Tibial artery (tissue), 4 donors: ENCODE results near the gene STAT3.
A peak's percentile ranks its signal among the peaks of the same experiment; 100 is the strongest.
"Not testable (repeated sequence)": the region's sequence is repeated elsewhere in the genome, so short reads cannot be mapped to it uniquely, and the experiment has no call there.

Experiments used
- DNase-seq, 2 donors: peaks; one replicate each; pipeline ENCODE4 v3.0.0-alpha.2; 2019
- H3K27ac ChIP-seq, 2 donors: fragments of 200-600 bp; sonication (generic) in 1 of 2; 1 replicate in 1 of 2; 2 replicates in 1 of 2; pipeline ENCODE4 v1.5.1; 2018 to 2019; ENCODE audit warnings: mild to moderate bottlenecking in 1 of 2
- H3K27me3 ChIP-seq, 2 donors: fragments of 200-600 bp; sonication (generic) in 1 of 2; one replicate each; pipeline versions ENCODE4 v1.5.1 to v1.6.0; 2016 to 2019
- H3K36me3 ChIP-seq, 3 donors: fragments of 200-600 bp; sonication (generic) in 2 of 3; one replicate each; pipeline ENCODE4 v1.5.1; 2016 to 2019; ENCODE audit warnings: mild to moderate bottlenecking in 2 of 3
- H3K4me1 ChIP-seq, 4 donors: fragments of 200-600 bp; sonication (generic) in 2 of 4; 1 replicate in 3 of 4; 2 replicates in 1 of 4; pipeline ENCODE4 v1.5.1; 2016 to 2019
- H3K4me3 ChIP-seq, 2 donors: fragments of 200-600 bp; sonication (generic) in 1 of 2; 1 replicate in 1 of 2; 2 replicates in 1 of 2; pipeline ENCODE4 v1.5.1; 2018 to 2019; ENCODE audit warnings: mild to moderate bottlenecking in 2 of 2
- H3K9me3 ChIP-seq, 3 donors: fragments of 200-600 bp; sonication (generic) in 1 of 3; one replicate each; pipeline ENCODE4 v1.5.1; 2016 to 2019
- intact Hi-C: fragments of 100-400 bp; cut with DNase I; formaldehyde crosslinking; loops from one replicate; pipeline ENCODE4 v1.15.0; 2023; ENCODE audit warnings: low total_unique reads
- TF ChIP-seq, protein P1 (sequence below), 2 experiments: fragments of 200-600 bp in 1 of 2; fragments of 450-650 bp in 1 of 2; IDR thresholded peaks; one replicate each; pipeline ENCODE4 v1.5.1; 2017 to 2019; ENCODE audit warnings: antibody characterized with exemption in 2 of 2, mild to moderate bottlenecking in 1 of 2, moderate library complexity in 1 of 2

The STAT3 gene

DNA sequence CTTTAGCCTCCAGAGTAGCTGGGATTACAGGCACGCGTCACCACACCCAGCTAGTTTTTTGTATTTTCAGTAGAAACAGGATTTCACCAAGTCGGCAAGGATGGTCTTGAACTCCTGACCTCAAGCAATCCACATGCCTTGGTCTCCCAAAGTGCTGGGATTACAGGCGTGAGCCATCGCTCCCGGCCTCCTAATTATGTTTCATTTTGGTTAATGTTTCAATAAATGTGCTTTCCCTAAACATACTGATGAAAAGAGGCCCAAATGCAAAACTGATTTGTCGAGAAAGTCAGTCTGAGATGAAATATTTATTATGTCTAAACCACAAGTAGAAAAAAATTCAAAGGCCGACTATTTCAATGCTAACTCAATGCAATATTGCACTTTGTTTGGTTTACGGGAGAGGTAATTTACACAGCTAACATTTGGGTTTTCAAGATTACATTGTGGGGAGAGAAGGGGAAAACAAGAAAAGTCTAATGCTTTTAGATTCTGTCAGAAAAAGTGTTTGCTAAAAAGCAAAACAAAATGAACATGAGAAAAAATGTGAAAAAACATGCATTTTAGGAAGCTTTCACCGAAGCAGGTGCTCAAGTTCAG, 9.8 kb downstream of the STAT3 start:
- Histone ChIP-seq H3K27me3 (no peaks in the 10 kb centered on the region), H3K4me3 (peak overlapping the region; percentile 31 to 33), H3K4me1 (peaks cover 0 to 97% (median 48%) of the 10 kb centered on the region in 4 donors), H3K27ac (peak overlapping the region; percentile 64 to 71), H3K36me3 (no peaks in the 10 kb centered on the region), H3K9me3 (no peaks in the 10 kb centered on the region)
- TF ChIP-seq, protein P1, sequence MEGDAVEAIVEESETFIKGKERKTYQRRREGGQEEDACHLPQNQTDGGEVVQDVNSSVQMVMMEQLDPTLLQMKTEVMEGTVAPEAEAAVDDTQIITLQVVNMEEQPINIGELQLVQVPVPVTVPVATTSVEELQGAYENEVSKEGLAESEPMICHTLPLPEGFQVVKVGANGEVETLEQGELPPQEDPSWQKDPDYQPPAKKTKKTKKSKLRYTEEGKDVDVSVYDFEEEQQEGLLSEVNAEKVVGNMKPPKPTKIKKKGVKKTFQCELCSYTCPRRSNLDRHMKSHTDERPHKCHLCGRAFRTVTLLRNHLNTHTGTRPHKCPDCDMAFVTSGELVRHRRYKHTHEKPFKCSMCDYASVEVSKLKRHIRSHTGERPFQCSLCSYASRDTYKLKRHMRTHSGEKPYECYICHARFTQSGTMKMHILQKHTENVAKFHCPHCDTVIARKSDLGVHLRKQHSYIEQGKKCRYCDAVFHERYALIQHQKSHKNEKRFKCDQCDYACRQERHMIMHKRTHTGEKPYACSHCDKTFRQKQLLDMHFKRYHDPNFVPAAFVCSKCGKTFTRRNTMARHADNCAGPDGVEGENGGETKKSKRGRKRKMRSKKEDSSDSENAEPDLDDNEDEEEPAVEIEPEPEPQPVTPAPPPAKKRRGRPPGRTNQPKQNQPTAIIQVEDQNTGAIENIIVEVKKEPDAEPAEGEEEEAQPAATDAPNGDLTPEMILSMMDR (IDR thresholded peaks at IDR 0.05) = no peak
- intact Hi-C loops = no loop called here
- DNase-seq = no peak

DNA sequence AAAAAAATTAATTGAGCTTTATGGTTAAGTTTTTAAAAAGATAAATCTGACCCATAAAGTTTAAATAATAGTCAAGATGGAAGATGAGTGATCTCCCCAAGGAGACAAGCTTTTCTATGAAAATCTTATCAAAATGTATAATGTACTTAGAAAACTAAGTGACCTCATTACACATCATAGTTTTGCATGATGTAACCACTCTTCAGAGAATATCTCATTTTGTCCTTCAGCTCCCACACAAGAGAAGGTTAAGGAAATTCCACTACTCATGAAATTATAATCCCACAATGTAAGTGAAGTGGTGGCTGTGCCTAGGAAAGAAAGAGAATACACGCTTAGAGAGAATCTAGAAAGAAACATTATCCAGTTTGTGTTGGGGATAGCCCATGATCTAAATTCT, 14.3 kb downstream of the STAT3 start:
- intact Hi-C loops = no loop called here
- Histone ChIP-seq H3K4me3 (no peak overlapping the region), H3K9me3 (no peaks in the 10 kb centered on the region), H3K36me3 (peaks cover 5 to 7% (median 6%) of the 10 kb centered on the region in 3 donors), H3K27ac (no peak overlapping the region), H3K4me1 (peaks cover 0 to 61% (median 21%) of the 10 kb centered on the region in 4 donors), H3K27me3 (no peaks in the 10 kb centered on the region)
- no peak for DNase-seq
- TF ChIP-seq, protein P1 (IDR thresholded peaks at IDR 0.05) = no peak

DNA sequence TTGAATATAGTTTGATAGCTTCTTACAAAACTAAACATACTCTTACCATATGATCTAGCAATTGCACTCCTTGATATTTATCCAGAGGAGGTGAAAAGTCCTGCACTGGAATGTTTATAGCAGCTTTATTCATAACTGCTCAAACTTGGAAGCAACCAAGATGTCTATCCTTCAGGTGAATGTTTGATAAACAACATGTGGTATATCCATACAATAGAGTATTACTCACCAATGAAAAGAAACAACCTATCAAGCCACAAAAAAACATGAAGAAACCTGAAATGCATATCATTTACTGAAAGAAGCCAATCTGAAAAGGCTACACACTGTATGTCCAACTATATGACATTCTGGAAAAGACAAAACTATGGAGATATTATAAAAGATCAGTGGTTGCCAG, 16.1 kb downstream of the STAT3 start:
- Histone ChIP-seq H3K4me1 (peaks cover 0 to 59% (median 16%) of the 10 kb centered on the region in 4 donors), H3K9me3 (no peaks in the 10 kb centered on the region), H3K36me3 (peaks cover 5 to 7% (median 6%) of the 10 kb centered on the region in 3 donors), H3K27ac (no peak overlapping the region), H3K27me3 (no peaks in the 10 kb centered on the region), H3K4me3 (no peak overlapping the region)
- TF ChIP-seq, protein P1 (IDR thresholded peaks at IDR 0.05) = no peak
- no peak for DNase-seq
- intact Hi-C loops = no loop called here

DNA sequence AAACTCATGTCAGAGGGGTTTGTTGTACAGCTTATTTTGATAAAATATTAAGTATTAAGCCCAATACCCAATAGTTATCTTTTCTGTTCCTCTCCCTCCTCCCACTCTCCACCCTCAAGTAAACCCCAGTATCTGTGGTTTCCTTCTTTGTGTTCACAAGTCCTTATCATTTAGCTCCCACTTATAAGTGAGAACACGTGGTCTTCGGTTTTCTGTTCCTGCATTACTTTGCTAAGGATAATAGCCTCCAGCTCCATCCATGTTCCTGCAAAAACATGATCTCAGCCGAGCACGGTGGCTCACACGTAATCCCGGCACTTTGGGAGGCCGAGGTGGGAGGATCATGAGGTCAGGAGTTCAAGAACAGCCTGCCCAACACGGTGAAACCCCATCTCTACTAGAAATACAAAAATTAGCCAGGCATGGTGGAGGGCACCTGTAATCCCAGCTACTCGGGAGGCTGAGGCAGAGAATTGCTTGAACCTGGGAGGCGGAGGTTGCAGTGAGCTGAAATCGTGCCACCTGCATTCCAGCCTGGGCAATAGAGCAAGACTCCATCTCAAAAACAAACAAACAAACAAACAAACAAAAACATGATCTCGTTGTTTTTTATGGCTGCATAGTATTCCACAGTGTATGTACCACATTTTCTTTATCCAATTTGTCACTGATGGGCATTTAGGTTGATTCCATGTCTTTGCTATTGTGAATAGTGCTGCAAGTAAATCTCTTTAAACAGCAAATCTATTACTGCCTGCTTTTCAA, 19.3 kb downstream of the STAT3 start:
- H3K27me3 ChIP-seq, DNase-seq, H3K36me3 ChIP-seq, H3K9me3 ChIP-seq, intact Hi-C loops, H3K27ac ChIP-seq, H3K4me3 ChIP-seq: not testable (repeated sequence)
- peaks cover 0 to 61% (median 34%) of the 10 kb centered on the region in 4 donors for H3K4me1 ChIP-seq

DNA sequence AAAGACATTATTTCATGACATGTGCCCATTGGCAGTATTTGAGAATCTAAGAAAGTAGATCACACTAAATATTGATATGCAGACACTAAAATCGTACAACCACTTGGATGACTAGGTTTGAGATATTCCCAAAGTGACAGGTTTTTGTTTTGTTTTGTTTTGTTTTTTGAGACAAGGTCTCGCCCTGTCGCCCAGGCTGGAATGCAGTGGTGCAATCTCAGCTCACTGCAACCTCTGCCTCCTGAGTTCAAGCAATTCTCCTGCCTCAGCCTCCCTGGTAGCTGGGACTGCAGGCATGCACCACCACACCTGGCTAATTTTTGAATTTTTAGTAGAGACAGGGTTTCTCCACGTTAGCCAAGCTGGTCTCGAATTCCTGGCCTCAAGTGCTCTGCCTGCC, 19.9 kb downstream of the STAT3 start:
- H3K36me3 ChIP-seq, H3K27ac ChIP-seq: not testable (repeated sequence)
- H3K4me1 ChIP-seq = peaks cover 0 to 64% (median 38%) of the 10 kb centered on the region in 4 donors

DNA sequence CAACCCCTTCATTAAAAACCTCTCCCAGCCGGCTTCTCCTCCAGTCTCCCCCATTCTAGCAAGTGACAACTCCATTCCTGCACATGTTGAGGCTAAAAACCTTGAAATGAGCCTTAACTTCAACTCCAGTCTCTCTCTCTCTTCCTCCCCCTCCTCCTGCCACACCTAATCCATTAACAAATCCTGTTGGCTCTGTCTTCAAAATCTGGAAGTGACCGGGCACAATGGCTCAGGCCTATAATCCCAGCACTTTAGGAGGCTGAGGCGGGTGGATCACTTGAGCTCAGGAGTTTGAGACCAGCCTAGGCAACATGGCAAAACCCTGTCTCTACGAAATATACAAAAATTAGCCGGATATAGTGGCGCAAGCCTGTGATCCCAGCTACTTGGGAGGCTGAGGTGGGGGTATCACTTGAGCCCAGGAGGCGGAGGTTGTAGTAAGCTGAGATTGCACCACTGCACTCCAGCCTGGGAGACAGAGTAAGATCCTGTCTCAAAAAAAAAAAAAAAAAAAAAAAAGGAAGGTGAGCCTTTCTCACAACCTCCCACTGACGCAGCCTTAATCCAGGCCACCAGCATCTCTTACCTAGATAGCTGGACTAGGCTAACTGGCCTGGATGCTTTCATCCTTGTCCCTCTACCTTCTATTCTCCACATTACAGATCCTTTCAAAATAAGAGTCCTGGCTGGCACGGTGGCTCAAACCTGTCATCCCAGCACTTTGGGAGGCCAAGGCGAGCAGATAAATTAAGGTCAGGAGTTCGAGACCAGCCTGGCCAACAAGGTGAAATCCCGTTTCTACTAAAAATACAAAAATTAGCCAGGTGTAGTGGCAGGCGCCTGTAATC, 21.8 kb downstream of the STAT3 start:
- Histone ChIP-seq H3K27ac (peak overlapping the region in 1 of 2 donors; percentile 27), H3K4me1 (peaks cover 0 to 78% (median 54%) of the 10 kb centered on the region in 4 donors)
- H3K36me3 ChIP-seq, intact Hi-C loops, H3K9me3 ChIP-seq, DNase-seq, H3K27me3 ChIP-seq, H3K4me3 ChIP-seq: not testable (repeated sequence)

More for the DNA sequence above, 19.9 kb downstream of the STAT3 start:
- intact Hi-C loops, DNase-seq, H3K9me3 ChIP-seq, H3K27me3 ChIP-seq, H3K4me3 ChIP-seq: not testable (repeated sequence)
